ENCODE results near the gene LPO.

GRCh38 chr17:58239987-58240386 is 1.6 kb downstream of the LPO start:
- TF ChIP-seq CTCF (IDR thresholded peaks at IDR 0.05) (no peak), POLR2AphosphoS5 (IDR thresholded peaks at IDR 0.05) (no peak), EP300 (IDR thresholded peaks at IDR 0.05) (no peak), POLR2A (IDR thresholded peaks at IDR 0.05) (no peak)
